HepG2 (cell line): ENCODE measurements around the gene SLC7A6OS. TPM values are rescaled to one million over a fixed set of nuclear protein-coding genes. Genes with fewer than 3 reads are reported as not detected.
A peak's percentile ranks its signal among the peaks of the same experiment; 100 is the strongest.

Source experiments
- AGO2 ChIP-seq: fragments of 200-400 bp; formaldehyde crosslinking; optimal IDR thresholded peaks from 2 replicates; pipeline ENCODE3; 2017; ENCODE audit warnings: mild to moderate bottlenecking, low read depth, low read length, moderate library complexity
- DR1 ChIP-seq: sonication (generic); formaldehyde crosslinking; IDR thresholded peaks from 2 replicates; pipeline ENCODE4 v1.8.0; 2021; ENCODE audit warnings: mild to moderate bottlenecking, missing genetic modification reagents, inconsistent platforms
- ELF4 ChIP-seq: sonication (generic); formaldehyde crosslinking; IDR thresholded peaks from 2 replicates; pipeline ENCODE4 v1.5.0; 2020; ENCODE audit warnings: missing genetic modification reagents, mild to moderate bottlenecking, moderate library complexity, borderline replicate concordance
- HCFC1 ChIP-seq: fragments of 150-350 bp; IDR thresholded peaks from 2 replicates; pipeline ENCODE4 v1.6.1; 2014; ENCODE audit warnings: low read depth, low read length
- MAFG ChIP-seq: sonication (generic); formaldehyde crosslinking; IDR thresholded peaks from 2 replicates; pipeline ENCODE4 v1.5.1; 2020; ENCODE audit warnings: mild to moderate bottlenecking, missing genetic modification reagents
- NFIC ChIP-seq: IDR thresholded peaks from 2 replicates; pipeline ENCODE4 v1.6.1; 2012; ENCODE audit warnings: mild to moderate bottlenecking, low read length, inconsistent platforms
- NR2F6 ChIP-seq, 2 experiments: IDR thresholded peaks; 2 replicates each; pipeline ENCODE4 v1.6.1; 2016; ENCODE audit warnings: antibody characterized with exemption in 1 of 2, mild to moderate bottlenecking in 1 of 2
- SIN3A ChIP-seq: IDR thresholded peaks from 2 replicates; pipeline ENCODE4 v1.6.1; 2011; ENCODE audit warnings: low read depth, mild to moderate bottlenecking, control low read depth, low read length, borderline replicate concordance
- SPEN ChIP-seq: sonication (generic); formaldehyde crosslinking; IDR thresholded peaks from 2 replicates; pipeline ENCODE4 v1.5.1; 2020; ENCODE audit warnings: low read depth, mild to moderate bottlenecking, missing genetic modification reagents
- YY1 ChIP-seq: IDR thresholded peaks from 2 replicates; pipeline ENCODE4 v1.6.1; 2011; ENCODE audit warnings: low read length, low read depth, moderate library complexity, mild to moderate bottlenecking; ENCODE audit not compliant: insufficient read depth, insufficient replicate concordance
- ZFP36L1 ChIP-seq: sonication (generic); formaldehyde crosslinking; IDR thresholded peaks from 2 replicates; pipeline ENCODE4 v1.8.0; 2022; ENCODE audit warnings: mild to moderate bottlenecking, missing genetic modification reagents, moderate library complexity
- ZNF234 ChIP-seq: sonication (generic); formaldehyde crosslinking; conservative IDR thresholded peaks from 2 replicates; pipeline ENCODE4 v1.5.1; 2020; ENCODE audit warnings: mild to moderate bottlenecking, missing genetic modification reagents
- ZNF260 ChIP-seq: sonication (generic); formaldehyde crosslinking; IDR thresholded peaks from 2 replicates; pipeline ENCODE4 v1.4.0; 2020; ENCODE audit warnings: missing genetic modification reagents, low read depth, mild to moderate bottlenecking, borderline replicate concordance
- ZNF501 ChIP-seq: sonication (generic); formaldehyde crosslinking; IDR thresholded peaks from 2 replicates; pipeline ENCODE4 v1.5.1; 2020; ENCODE audit warnings: mild to moderate bottlenecking, moderate library complexity, missing genetic modification reagents
- polyA plus RNA-seq, 8 experiments: library from polyadenylated mRNA; depleted of rRNA in 3 of 8; stranded (reverse) in 7 of 8; unstranded in 1 of 8; fragments of >200 nt; fragmentation: Illumina TruSeq in 4 of 8; extraction: Trizol in 4 of 8; gene quantifications; 2 replicates each; pipeline versions ENCODE4 v1.2.1 to v1.2.3, GENCODE V29; 2011 to 2016; ENCODE audit warnings: low read depth in 4 of 8, missing spikeins in 1 of 8, mixed read lengths in 1 of 8; ENCODE audit not compliant: insufficient read depth in 1 of 8
- total RNA-seq, 5 experiments: library from RNA; depleted of rRNA; stranded (reverse); fragments of >200 nt; fragmentation: Illumina TruSeq; extraction: Trizol; gene quantifications; 2 replicates each; pipeline ENCODE4 v1.2.3, GENCODE V29; 2016; ENCODE audit warnings: low read depth in 1 of 5
- TF ChIP-seq, protein P1 (sequence below): sonication (generic); formaldehyde crosslinking; IDR thresholded peaks from 2 replicates; pipeline ENCODE4 v1.8.0; 2022; ENCODE audit warnings: missing genetic modification reagents, low read depth, mild to moderate bottlenecking, borderline replicate concordance
- TF ChIP-seq, protein P2 (sequence below): sonication (generic); formaldehyde crosslinking; IDR thresholded peaks from 2 replicates; pipeline ENCODE4 v1.4.0; 2020; ENCODE audit warnings: mild to moderate bottlenecking, low read depth, missing genetic modification reagents
- TF ChIP-seq, protein P3 (sequence below): sonication (generic); formaldehyde crosslinking; IDR thresholded peaks from 2 replicates; pipeline ENCODE4 v1.9.0; 2021; ENCODE audit warnings: missing genetic modification reagents, mild to moderate bottlenecking, borderline replicate concordance
- TF ChIP-seq, protein P4 (sequence below): sonication (generic); formaldehyde crosslinking; IDR thresholded peaks from 2 replicates; pipeline ENCODE4 v1.9.0; 2021; ENCODE audit warnings: mild to moderate bottlenecking, missing genetic modification reagents
- TF ChIP-seq, protein P5 (sequence below): sonication (generic); formaldehyde crosslinking; IDR thresholded peaks from 2 replicates; pipeline ENCODE4 v1.5.1; 2020; ENCODE audit warnings: missing genetic modification reagents, mild to moderate bottlenecking, borderline replicate concordance

The SLC7A6OS gene
- total and polyA plus RNA-seq, 2 of the 13 experiments (the other 11 are each of a cell fraction or from before 2014, with no cell fraction given): 11.2 to 21.5 TPM

DNA sequence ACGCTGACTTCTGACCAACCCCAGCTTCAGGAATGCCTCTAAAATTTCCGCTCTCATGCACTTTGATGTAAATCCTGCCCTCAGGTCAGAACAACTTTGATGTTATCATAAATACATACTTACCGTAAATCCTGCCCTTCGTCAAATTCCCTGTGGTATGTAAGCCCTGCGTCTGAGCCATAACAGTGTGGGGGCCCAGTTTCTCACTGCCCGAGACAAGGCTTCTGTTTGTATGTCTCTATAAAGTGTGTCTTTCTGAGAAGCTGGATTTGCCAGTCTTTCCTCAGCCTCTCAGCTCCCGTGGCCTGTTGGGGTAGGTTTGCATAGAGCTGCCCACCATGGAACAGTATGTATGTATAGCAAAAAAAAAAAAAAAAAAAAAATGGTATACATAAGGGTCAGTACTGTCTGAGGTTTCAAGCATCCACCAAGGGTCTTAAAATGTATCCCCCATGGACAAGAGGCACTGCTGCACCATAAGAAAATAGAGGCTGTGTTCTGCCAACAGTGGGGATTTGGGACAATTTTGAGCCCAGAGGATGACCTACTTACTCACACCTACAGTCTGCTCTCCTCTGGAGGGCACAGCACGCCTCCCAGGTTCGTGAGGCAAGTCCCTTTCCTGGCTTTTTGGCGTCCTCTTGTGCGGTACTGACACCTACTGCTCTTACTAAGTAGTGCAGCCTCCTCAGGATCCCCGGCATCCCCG, 17.6 kb upstream of the SLC7A6OS start (continued):
- TF ChIP-seq AGO2 (no peak), ELF4 (CRISPR knock-in tag) (no peak), MAFG (CRISPR knock-in tag) (no peak), ZFP36L1 (CRISPR knock-in tag) (no peak), NR2F6 (IDR thresholded peaks at IDR 0.05) (peak; percentile 69; the same call in 1 of the 2 replicates), NR2F6 (CRISPR knock-in tag; IDR thresholded peaks at IDR 0.05) (peak; percentile 68; the same call in 1 of the 2 replicates), ZNF501 (peak; percentile 62), DR1 (CRISPR knock-in tag) (no peak), ZNF260 (CRISPR knock-in tag) (no peak), SIN3A (no peak), ZNF234 (no peak), NFIC (no peak), YY1 (peak; percentile 42), HCFC1 (no peak; the same call in 1 of the 2 replicates), SPEN (CRISPR knock-in tag) (no peak)
- TF ChIP-seq, protein P1, sequence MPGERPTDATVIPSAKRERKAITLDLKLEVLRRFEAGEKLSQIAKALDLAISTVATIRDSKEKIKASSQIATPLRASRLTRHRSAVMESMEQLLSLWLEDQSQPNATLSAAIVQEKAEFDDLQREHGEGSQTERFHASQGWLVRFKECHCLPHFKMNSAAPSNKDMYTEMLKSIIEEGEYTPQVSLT (CRISPR knock-in tag): no peak
- TF ChIP-seq, protein P2, sequence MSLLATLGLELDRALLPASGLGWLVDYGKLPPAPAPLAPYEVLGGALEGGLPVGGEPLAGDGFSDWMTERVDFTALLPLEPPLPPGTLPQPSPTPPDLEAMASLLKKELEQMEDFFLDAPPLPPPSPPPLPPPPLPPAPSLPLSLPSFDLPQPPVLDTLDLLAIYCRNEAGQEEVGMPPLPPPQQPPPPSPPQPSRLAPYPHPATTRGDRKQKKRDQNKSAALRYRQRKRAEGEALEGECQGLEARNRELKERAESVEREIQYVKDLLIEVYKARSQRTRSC (CRISPR knock-in tag): no peak
- TF ChIP-seq, protein P3, sequence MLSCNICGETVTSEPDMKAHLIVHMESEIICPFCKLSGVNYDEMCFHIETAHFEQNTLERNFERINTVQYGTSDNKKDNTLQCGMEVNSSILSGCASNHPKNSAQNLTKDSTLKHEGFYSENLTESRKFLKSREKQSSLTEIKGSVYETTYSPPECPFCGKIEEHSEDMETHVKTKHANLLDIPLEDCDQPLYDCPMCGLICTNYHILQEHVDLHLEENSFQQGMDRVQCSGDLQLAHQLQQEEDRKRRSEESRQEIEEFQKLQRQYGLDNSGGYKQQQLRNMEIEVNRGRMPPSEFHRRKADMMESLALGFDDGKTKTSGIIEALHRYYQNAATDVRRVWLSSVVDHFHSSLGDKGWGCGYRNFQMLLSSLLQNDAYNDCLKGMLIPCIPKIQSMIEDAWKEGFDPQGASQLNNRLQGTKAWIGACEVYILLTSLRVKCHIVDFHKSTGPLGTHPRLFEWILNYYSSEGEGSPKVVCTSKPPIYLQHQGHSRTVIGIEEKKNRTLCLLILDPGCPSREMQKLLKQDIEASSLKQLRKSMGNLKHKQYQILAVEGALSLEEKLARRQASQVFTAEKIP: no peak
- TF ChIP-seq, protein P4, sequence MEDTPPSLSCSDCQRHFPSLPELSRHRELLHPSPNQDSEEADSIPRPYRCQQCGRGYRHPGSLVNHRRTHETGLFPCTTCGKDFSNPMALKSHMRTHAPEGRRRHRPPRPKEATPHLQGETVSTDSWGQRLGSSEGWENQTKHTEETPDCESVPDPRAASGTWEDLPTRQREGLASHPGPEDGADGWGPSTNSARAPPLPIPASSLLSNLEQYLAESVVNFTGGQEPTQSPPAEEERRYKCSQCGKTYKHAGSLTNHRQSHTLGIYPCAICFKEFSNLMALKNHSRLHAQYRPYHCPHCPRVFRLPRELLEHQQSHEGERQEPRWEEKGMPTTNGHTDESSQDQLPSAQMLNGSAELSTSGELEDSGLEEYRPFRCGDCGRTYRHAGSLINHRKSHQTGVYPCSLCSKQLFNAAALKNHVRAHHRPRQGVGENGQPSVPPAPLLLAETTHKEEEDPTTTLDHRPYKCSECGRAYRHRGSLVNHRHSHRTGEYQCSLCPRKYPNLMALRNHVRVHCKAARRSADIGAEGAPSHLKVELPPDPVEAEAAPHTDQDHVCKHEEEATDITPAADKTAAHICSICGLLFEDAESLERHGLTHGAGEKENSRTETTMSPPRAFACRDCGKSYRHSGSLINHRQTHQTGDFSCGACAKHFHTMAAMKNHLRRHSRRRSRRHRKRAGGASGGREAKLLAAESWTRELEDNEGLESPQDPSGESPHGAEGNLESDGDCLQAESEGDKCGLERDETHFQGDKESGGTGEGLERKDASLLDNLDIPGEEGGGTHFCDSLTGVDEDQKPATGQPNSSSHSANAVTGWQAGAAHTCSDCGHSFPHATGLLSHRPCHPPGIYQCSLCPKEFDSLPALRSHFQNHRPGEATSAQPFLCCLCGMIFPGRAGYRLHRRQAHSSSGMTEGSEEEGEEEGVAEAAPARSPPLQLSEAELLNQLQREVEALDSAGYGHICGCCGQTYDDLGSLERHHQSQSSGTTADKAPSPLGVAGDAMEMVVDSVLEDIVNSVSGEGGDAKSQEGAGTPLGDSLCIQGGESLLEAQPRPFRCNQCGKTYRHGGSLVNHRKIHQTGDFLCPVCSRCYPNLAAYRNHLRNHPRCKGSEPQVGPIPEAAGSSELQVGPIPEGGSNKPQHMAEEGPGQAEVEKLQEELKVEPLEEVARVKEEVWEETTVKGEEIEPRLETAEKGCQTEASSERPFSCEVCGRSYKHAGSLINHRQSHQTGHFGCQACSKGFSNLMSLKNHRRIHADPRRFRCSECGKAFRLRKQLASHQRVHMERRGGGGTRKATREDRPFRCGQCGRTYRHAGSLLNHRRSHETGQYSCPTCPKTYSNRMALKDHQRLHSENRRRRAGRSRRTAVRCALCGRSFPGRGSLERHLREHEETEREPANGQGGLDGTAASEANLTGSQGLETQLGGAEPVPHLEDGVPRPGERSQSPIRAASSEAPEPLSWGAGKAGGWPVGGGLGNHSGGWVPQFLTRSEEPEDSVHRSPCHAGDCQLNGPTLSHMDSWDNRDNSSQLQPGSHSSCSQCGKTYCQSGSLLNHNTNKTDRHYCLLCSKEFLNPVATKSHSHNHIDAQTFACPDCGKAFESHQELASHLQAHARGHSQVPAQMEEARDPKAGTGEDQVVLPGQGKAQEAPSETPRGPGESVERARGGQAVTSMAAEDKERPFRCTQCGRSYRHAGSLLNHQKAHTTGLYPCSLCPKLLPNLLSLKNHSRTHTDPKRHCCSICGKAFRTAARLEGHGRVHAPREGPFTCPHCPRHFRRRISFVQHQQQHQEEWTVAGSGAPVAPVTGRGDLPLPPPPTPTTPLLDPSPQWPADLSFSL (CRISPR knock-in tag): no peak
- TF ChIP-seq, protein P5, sequence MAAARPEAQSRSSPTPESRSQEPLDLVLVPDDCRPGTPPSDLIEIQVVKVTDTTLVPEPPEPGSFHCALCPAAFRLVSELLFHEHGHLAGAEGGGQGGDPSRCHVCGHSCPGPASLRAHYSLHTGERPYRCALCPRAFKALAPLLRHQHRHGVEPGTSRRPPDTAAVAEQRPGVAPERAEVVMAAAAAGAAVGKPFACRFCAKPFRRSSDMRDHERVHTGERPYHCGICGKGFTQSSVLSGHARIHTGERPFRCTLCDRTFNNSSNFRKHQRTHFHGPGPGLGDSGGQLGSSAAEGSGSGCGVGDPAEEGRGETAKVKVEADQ (CRISPR knock-in tag): 0 out of 2 replicates have a peak, but pooled peaks have one; percentile 22
